GM18520 (cell line): ENCODE measurements around the gene CCDC88B.
A peak's percentile ranks its signal among the peaks of the same experiment; 100 is the strongest.

ENCODE experiments used
- ATAC-seq: cut with Tn5 transposase; IDR thresholded peaks from one replicate; pipeline ENCODE4 v1.9.1; 2021; ENCODE audit not compliant: unreplicated experiment

CCDC88B gene

GRCh38 chr11:64339754-64340408 is at the start of gene CCDC88B:
TSS of gene CCDC88B (plus strand) at chr11:64340204. CDS start at chr11:64340267, 63 bp downstream.
- peak; percentile 56 for ATAC-seq

- no peak for ATAC-seq
Measured at GRCh38 chr11:64290352-64291261, 49.4 kb upstream of the CCDC88B start.

GRCh38 chr11:64291262-64291751 is 48.7 kb upstream of the CCDC88B start, which contains the start of gene KCNK4:
TSS of gene KCNK4 (plus strand) at chr11:64291302. CDS start at chr11:64293019, 1,717 bp downstream.
- ATAC-seq, result no peak

GRCh38 chr11:64291752-64292459 is 48.1 kb upstream of the CCDC88B start:
- no peak for ATAC-seq

GRCh38 chr11:64292460-64293254 is 47.3 kb upstream of the CCDC88B start:
- no peak for ATAC-seq

- no peak for ATAC-seq
Measured at GRCh38 chr11:64294774-64295173, 45.2 kb upstream of the CCDC88B start.

- ATAC-seq, result no peak
Measured at GRCh38 chr11:64295760-64296159, 44.2 kb upstream of the CCDC88B start.

- ATAC-seq, result no peak
Measured at GRCh38 chr11:64296236-64296635, 43.8 kb upstream of the CCDC88B start.

- ATAC-seq, result no peak
Measured at GRCh38 chr11:64296830-64297698, 42.9 kb upstream of the CCDC88B start.

- no peak for ATAC-seq
Measured at GRCh38 chr11:64297699-64298358, 42.2 kb upstream of the CCDC88B start.

- ATAC-seq, result no peak
Measured at GRCh38 chr11:64298966-64299846, 40.8 kb upstream of the CCDC88B start.

- no peak for ATAC-seq
Measured at GRCh38 chr11:64299847-64300648, 40.0 kb upstream of the CCDC88B start, which contains the start of gene CATSPERZ. TSS of gene CATSPERZ (plus strand) at chr11:64300358. CDS start at chr11:64300411, 53 bp downstream.

GRCh38 chr11:64303109-64304031 is 36.6 kb upstream of the CCDC88B start:
- no peak for ATAC-seq

GRCh38 chr11:64304032-64304315 is 36.0 kb upstream of the CCDC88B start:
- no peak for ATAC-seq

- peak; percentile 21 for ATAC-seq
Measured at GRCh38 chr11:64304316-64305072, 35.5 kb upstream of the CCDC88B start.
